Peyer's patch (tissue), 4 donors: ENCODE measurements around the gene HBM.

Source experiments
- POLR2A ChIP-seq, 2 donors: fragments of 450-650 bp; IDR thresholded peaks; one replicate each; pipeline ENCODE4 v1.5.1; 2017; ENCODE audit warnings: antibody characterized with exemption in 2 of 2, mild to moderate bottlenecking in 2 of 2, moderate library complexity in 2 of 2
- TF ChIP-seq, protein P1 (sequence below), 6 experiments: fragments of 450-650 bp in 4 of 6; fragments of 200-600 bp in 2 of 6; sonication (generic) in 1 of 6; IDR thresholded peaks; one replicate each; pipeline ENCODE4 v1.5.1; 2017 to 2019; ENCODE audit warnings: antibody characterized with exemption in 6 of 6, mild to moderate bottlenecking in 3 of 6, moderate library complexity in 1 of 6

DNA sequence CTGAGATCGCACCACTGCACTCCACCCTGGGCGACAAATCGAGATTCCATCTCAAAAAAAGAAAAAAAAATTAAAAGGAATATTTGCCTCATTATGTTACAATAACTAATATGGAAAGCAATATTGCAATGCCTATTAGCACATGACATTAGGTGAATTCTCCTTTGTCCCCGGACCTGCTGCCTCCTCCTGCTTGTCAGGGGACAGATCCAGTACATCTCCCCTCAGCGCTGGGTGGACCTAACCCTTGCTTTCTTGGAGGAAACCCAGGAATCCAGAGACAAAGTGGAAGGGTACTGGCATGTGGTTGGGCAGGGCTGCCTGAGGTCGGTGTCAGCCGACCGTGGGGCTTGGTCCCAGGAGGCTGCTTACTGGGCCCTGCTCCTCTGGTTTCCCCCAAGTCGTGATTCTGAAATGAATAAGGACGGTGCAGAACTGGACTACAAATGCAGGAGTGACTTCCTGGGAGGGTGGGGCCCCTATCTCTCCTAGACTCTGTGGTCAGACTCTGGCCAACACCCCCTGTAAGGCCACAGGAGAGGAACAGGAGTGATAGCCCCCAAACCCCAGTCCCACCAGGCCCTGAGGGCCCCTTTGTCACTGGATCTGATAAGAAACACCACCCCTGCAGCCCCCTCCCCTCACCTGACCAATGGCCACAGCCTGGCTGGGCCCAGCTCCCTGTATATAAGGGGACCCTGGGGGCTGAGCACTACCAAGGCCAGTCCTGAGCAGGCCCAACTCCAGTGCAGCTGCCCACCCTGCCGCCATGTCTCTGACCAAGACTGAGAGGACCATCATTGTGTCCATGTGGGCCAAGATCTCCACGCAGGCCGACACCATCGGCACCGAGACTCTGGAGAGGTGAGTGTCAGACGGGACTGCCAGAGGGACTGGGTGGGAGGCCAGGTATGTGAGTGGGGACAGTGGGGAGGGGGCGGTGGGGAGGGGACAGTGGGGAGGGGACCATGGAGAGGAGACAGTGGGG lies 13.3 kb upstream of the HBM start, which contains the start of gene HBZ:
- TF ChIP-seq POLR2A (IDR thresholded peaks at IDR 0.05) = no peak
- TF ChIP-seq, protein P1, sequence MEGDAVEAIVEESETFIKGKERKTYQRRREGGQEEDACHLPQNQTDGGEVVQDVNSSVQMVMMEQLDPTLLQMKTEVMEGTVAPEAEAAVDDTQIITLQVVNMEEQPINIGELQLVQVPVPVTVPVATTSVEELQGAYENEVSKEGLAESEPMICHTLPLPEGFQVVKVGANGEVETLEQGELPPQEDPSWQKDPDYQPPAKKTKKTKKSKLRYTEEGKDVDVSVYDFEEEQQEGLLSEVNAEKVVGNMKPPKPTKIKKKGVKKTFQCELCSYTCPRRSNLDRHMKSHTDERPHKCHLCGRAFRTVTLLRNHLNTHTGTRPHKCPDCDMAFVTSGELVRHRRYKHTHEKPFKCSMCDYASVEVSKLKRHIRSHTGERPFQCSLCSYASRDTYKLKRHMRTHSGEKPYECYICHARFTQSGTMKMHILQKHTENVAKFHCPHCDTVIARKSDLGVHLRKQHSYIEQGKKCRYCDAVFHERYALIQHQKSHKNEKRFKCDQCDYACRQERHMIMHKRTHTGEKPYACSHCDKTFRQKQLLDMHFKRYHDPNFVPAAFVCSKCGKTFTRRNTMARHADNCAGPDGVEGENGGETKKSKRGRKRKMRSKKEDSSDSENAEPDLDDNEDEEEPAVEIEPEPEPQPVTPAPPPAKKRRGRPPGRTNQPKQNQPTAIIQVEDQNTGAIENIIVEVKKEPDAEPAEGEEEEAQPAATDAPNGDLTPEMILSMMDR (IDR thresholded peaks at IDR 0.05) = no peak
